ENCODE data around the gene ARHGEF37. TPM values are rescaled to one million over a fixed set of nuclear protein-coding genes. Genes with fewer than 3 reads are reported as not detected.

Gene ARHGEF37
- total RNA-seq, 1 experiment from 2014 or later: 0.69 TPM

- no peak for DNase-seq (ENCODE audit: low spot score)
Measured at GRCh38 chr5:149603210-149603609, 21.9 kb downstream of the ARHGEF37 start.

GRCh38 chr5:149603920-149604319 is 22.6 kb downstream of the ARHGEF37 start:
- no peak for DNase-seq (ENCODE audit: low spot score)

DNA sequence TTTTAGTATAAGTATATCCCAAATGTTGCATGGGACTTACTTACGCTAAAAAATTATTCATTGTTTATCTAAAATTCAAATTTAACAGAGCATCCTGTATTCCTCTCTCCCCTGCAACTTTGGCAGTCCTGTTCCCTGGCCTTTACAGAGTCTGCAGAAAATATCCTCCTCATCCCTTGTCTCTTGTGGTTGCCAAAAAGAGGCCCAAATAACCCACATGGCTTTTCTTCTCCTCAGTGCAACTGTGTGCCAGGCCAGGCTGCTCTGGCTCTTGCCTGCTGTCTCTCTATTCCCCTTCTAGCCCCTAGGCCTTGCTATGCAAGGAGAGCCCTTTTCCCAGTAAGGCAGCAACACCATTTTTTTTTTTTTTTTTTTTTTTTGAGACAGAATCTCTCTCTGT is 23.0 kb downstream of the ARHGEF37 start:
- DNase-seq (ENCODE audit: low spot score): no peak

GRCh38 chr5:149605354-149605997 is 24.2 kb downstream of the ARHGEF37 start:
- DNase-seq (ENCODE audit: low spot score): peak; percentile 76

DNA sequence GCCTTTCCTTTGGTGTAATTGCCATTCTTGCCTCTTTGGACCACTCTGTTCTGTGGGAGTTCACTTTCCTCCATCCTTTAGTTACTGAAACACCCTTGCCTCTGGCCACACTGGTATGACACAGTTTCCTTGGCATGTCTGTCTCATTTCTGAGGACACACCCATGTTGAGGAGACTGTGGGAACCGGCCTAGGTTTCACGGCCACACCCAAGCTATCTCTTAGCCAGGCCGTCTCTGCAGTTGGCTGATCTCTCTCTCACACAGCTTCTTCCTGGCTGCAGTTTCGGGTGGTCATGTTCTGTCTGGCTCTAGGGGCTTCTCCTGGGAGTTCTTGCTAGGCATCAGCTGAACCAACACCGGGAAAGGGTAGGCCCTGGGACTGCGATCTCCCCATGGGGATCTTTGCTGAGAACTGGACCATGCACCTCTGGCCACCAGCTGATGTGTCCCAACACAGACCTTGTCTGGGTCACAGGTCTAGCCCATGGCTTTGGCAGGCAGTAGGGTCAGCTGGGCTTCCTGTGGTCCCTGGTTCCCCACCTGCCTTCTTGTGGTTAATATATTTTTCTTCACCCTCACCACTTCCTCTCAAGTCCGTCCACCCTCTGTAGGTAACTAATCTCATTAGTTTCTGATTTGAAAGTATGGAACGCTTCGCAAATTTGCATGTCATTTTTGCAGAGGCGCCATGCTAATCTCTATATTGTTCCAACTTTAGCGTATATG is 24.9 kb downstream of the ARHGEF37 start:
- DNase-seq (ENCODE audit: low spot score): peak; percentile 97

- DNase-seq (ENCODE audit: low spot score): no peak
Measured at GRCh38 chr5:149608936-149609545, 27.7 kb downstream of the ARHGEF37 start.

- no peak for DNase-seq (ENCODE audit: low spot score)
Measured at GRCh38 chr5:149609640-149610219, 28.4 kb downstream of the ARHGEF37 start.

GRCh38 chr5:149610589-149611255 is 29.4 kb downstream of the ARHGEF37 start:
- DNase-seq (ENCODE audit: low spot score): no peak

DNA sequence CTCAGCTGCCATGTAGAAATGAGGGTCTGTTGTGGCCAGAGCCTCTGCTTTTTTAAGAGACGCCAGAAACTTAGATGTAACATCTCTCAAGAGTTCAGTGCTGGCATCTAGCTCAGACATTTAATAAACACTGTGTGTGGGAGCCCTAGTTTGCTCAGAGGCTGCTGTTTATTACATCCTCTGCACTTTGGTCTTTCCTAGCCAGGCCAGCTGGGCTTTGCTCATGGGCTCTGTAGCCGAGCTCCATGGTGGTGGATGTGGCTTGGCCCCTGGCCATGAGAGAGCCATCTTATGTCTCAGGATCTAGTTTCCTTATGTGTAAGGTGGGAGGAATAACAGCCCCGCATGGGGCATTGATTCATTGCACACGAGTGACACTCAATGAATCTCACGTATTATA is 30.0 kb downstream of the ARHGEF37 start:
- DNase-seq (ENCODE audit: low spot score): peak; percentile 32

- no peak for DNase-seq (ENCODE audit: low spot score)
Measured at GRCh38 chr5:149614034-149614907, 33.0 kb downstream of the ARHGEF37 start.

- no peak for DNase-seq (ENCODE audit: low spot score)
Measured at GRCh38 chr5:149615976-149616375, 34.7 kb downstream of the ARHGEF37 start.

- DNase-seq (ENCODE audit: low spot score): no peak
Measured at GRCh38 chr5:149616727-149617285, 35.5 kb downstream of the ARHGEF37 start.

DNA sequence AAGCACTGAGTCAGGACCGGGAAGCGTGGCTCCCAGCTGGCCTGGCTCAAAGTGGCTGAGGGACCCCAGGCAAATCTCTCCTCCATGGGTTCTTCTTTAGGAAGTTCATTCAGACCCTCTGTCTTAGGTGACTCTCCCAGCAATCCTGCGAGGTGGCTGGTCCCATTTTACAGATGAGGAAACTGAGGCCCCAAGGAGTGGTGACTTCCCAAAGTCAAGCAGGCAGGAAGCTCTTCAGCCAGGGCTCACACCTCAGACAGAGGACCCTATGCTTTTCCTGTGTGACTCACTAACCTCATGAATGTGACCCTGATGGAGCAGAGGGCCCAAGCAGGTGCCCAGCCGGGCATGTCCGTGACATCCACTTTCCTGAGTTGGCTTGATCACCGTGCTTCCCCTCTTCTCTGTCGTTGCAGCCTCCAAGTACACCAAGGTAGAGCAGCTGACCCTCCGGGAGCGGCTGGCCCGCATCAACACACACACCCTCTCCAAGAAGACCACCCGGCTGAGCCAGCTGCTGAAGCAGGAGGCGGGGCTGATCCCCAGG is 36.5 kb downstream of the ARHGEF37 start:
- peak; percentile 43 for DNase-seq (ENCODE audit: low spot score)

DNA sequence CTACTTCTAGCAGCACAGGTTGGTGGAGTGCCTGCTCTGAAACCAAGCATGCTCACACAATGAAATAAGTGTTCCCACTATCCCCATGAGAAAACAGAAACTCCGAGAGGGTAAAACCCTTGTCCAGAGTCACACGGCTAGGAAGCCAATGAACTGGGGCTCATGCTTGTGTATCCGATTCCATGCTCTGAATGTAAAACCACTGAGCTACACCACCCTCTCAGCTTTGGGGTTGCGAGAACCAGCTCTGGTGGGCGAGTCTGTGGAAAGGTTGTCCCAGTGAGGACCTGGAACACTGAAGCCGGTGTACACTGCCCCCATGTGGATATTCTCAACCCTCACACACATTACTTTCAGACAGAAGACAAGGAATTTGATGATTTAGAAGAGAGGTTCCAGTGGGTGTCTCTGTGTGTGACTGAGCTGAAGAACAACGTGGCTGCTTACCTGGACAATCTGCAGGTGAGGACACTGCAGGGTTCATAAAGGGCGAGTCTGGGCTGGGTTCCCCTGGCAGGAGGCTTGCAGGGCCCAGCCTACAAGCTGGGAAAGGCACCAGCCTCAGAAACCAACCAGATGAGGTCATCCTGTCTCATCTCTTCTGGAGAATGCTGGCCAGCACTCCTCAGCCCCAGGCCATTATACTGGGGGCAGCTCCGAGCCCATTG is 37.4 kb downstream of the ARHGEF37 start:
- DNase-seq (ENCODE audit: low spot score): peak; percentile 81

GRCh38 chr5:149621415-149622098 is 40.3 kb downstream of the ARHGEF37 start:
- no peak for DNase-seq (ENCODE audit: low spot score)

GRCh38 chr5:149622466-149622865 is 41.2 kb downstream of the ARHGEF37 start:
- DNase-seq (ENCODE audit: low spot score): no peak

DNA sequence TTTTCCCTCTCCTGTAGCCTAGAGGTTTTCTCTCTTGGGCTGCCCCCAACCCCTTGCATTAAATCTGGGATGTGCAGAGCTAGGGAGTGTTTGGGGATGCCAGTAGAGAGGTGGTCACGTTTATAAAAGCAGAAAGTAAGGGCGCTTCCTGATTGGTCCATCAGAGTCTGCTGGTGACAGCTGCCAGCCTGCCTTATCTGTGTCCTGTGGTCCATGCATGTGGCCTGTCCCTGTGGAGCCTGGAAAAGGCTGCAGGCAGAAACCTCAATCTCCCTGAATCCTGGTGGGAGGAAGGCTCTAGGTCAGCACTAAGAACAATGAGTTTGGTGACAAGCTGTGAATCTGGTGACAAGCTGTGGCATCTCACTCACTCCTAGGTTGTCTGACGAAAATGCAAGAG is 42.2 kb downstream of the ARHGEF37 start:
- DNase-seq (ENCODE audit: low spot score): no peak

DNA sequence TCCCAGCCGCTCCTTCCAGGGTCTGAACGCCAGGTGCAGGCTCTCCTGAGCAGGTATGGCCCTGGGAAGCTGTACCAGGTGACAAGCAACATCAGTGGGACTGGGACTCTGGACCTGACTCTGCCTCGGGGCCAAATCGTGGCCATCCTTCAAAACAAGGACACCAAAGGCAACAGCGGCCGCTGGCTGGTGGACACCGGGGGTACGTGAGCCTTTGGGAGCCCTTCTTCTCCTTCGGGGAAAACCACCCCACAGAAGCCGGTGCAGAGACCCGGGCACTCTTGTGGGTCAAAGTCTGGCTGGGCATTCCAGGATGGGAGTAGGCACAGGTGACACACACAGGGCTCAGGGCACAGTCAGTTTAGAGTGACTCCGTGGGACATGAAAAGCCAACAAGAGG is 45.8 kb downstream of the ARHGEF37 start:
- DNase-seq (ENCODE audit: low spot score): no peak

GRCh38 chr5:149628221-149628620 is 46.9 kb downstream of the ARHGEF37 start:
- DNase-seq (ENCODE audit: low spot score): peak; percentile 43
